ENCODE data around the gene TRIM41.
"Not testable (repeated sequence)": the region's sequence is repeated elsewhere in the genome, so short reads cannot be mapped to it uniquely, and the experiment has no call there.

Gene TRIM41

DNA sequence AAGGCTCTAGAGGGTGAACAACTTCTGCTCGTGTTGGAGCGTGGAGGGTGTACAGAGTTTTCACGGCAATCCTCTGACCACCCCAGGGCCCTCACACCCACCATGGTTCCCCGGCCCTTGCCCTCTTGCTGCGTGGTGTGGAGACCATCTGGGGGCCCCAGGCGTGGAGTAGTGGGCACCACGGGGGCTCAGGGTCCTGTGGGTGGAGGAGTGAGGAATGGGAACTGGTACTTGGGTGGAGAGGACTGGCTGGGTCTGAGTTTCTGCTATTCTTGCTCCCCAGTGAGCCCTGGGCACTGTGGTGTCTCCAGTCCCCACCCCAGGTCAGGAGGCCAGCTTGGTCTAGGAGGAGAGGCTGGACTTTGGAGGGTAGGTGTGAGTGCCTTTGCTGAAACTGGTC, 59.8 kb downstream of the TRIM41 start:
- Histone ChIP-seq H3K4me3 (ENCODE audit: low read depth, low read length, poor library complexity, severe bottlenecking) (no peak overlapping the region), H2AFZ (ENCODE audit: low read length) (no peak overlapping the region), H4K20me1 (ENCODE audit: insufficient read depth, low read length) (no peaks in the 10 kb centered on the region), H3K36me3 (ENCODE audit: insufficient read depth, low read length) (no peaks in the 10 kb centered on the region), H3F3A (ENCODE audit: insufficient read depth, low read length) (no peaks in the 10 kb centered on the region), H3K9ac (ENCODE audit: low read length) (no peak overlapping the region), H3K4me1 (ENCODE audit: insufficient read depth, low read length, severe bottlenecking) (peaks cover 8% of the 10 kb centered on the region), H3K4me2 (ENCODE audit: low read length) (no peak overlapping the region; the same call in 1 of the 2 replicates), H3K9me3 (ENCODE audit: low read length) (no peaks in the 10 kb centered on the region), H3K27ac (ENCODE audit: low read depth, low read length, poor library complexity, severe bottlenecking) (no peak overlapping the region), H3K79me2 (ENCODE audit: insufficient read depth, low read length) (no peaks in the 10 kb centered on the region), H3K27me3 (ENCODE audit: insufficient read depth, low read length) (no peaks in the 10 kb centered on the region; the same call in 1 of the 2 replicates), H3K9me2 (ENCODE audit: low read depth, low read length) (no peaks in the 10 kb centered on the region)
- no peak for TF ChIP-seq EZH2 (IDR thresholded peaks at IDR 0.05; ENCODE audit: borderline replicate concordance, low read length)
- TF ChIP-seq, protein P1, sequence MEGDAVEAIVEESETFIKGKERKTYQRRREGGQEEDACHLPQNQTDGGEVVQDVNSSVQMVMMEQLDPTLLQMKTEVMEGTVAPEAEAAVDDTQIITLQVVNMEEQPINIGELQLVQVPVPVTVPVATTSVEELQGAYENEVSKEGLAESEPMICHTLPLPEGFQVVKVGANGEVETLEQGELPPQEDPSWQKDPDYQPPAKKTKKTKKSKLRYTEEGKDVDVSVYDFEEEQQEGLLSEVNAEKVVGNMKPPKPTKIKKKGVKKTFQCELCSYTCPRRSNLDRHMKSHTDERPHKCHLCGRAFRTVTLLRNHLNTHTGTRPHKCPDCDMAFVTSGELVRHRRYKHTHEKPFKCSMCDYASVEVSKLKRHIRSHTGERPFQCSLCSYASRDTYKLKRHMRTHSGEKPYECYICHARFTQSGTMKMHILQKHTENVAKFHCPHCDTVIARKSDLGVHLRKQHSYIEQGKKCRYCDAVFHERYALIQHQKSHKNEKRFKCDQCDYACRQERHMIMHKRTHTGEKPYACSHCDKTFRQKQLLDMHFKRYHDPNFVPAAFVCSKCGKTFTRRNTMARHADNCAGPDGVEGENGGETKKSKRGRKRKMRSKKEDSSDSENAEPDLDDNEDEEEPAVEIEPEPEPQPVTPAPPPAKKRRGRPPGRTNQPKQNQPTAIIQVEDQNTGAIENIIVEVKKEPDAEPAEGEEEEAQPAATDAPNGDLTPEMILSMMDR (IDR thresholded peaks at IDR 0.05; ENCODE audit: low read length) = no peak

DNA sequence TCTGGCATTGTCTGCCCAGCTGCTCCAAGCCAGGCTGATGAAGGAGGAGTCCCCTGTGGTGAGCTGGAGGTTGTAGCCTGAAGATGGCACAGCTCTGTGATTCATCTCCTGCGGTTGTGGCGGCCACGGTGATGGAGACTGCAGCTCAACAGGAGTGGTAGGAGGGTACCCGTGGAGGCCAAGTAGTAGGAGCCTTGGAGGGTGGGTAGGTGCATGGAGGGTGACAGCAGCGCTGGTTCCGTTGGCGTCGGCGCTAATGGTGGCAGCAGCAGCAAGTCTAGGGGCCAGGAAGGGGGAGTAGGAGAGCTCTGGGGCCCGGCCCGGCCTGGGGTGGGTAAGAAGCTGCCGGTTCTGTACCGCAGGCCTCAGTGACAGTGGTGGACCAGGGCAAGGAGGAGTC, 60.3 kb downstream of the TRIM41 start:
- Histone ChIP-seq H3K36me3 (ENCODE audit: insufficient read depth, low read length) (no peaks in the 10 kb centered on the region), H3K4me3 (ENCODE audit: low read depth, low read length, poor library complexity, severe bottlenecking) (no peak overlapping the region), H3K9me2 (ENCODE audit: low read depth, low read length) (no peaks in the 10 kb centered on the region), H3K27ac (ENCODE audit: low read depth, low read length, poor library complexity, severe bottlenecking) (no peak overlapping the region), H3K27me3 (ENCODE audit: insufficient read depth, low read length) (no peaks in the 10 kb centered on the region; the same call in 1 of the 2 replicates), H3K9me3 (ENCODE audit: low read length) (no peaks in the 10 kb centered on the region), H3F3A (ENCODE audit: insufficient read depth, low read length) (no peaks in the 10 kb centered on the region), H3K4me2 (ENCODE audit: low read length) (no peak overlapping the region), H2AFZ (ENCODE audit: low read length) (no peak overlapping the region), H3K79me2 (ENCODE audit: insufficient read depth, low read length) (no peaks in the 10 kb centered on the region), H3K9ac (ENCODE audit: low read length) (no peak overlapping the region), H3K4me1 (ENCODE audit: insufficient read depth, low read length, severe bottlenecking) (peaks cover 8% of the 10 kb centered on the region), H4K20me1 (ENCODE audit: insufficient read depth, low read length) (no peaks in the 10 kb centered on the region)
- TF ChIP-seq, protein P1 (IDR thresholded peaks at IDR 0.05; ENCODE audit: low read length) = no peak

DNA sequence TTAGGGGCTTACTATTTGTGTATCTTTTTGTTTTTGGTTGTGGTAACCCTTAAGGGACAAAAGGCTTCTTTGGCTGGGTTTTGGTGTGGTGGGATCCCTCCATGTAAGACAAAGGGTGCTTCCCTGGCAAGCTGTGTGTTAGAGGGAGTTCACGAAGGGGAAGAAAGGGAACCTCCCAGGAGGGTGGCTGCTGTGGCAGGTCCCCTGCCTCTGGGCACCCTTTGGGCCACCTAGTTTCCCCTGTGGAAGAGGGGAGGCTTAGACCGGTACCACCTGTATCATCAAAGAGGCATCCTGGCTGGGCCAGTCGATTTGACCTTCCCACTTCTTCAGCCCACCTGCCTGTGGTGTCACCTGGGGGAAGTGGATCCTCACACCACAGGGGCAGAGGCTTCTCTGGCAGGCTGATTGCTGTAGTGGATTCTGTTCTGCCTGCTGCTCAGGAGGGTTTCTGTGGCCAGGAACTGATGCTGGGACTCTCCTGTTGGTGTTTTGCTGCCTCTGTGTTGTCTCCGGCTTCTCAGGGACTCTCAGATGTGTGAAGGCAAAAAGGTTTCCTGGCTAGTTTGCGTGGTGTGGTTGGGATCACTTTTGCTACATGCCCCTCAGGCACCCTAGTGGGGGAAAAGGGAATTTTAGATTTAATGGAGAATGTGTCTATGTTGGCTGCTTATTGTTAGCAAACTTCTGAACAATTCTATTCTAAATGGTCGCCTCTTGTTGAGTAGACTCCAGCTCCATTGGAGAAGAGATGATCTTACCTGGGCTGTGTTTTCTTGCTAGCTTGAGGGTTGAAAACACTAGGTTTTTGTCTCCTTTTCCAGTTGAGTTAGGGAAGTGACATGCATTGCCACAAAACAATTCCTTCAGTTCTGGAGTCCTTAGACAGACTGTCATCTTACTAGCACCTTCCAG, 61.0 kb downstream of the TRIM41 start:
- H3K4me1 ChIP-seq (ENCODE audit: insufficient read depth, low read length, severe bottlenecking); H4K20me1 ChIP-seq (ENCODE audit: insufficient read depth, low read length); H3F3A ChIP-seq (ENCODE audit: insufficient read depth, low read length); H3K9ac ChIP-seq (ENCODE audit: low read length); H3K9me2 ChIP-seq (ENCODE audit: low read depth, low read length); H3K9me3 ChIP-seq (ENCODE audit: low read length); H3K27me3 ChIP-seq (ENCODE audit: insufficient read depth, low read length); H3K79me2 ChIP-seq (ENCODE audit: insufficient read depth, low read length); H2AFZ ChIP-seq (ENCODE audit: low read length); H3K4me3 ChIP-seq (ENCODE audit: low read depth, low read length, poor library complexity, severe bottlenecking); H3K27ac ChIP-seq (ENCODE audit: low read depth, low read length, poor library complexity, severe bottlenecking); H3K36me3 ChIP-seq (ENCODE audit: insufficient read depth, low read length); H3K4me2 ChIP-seq (ENCODE audit: low read length): not testable (repeated sequence)

Data from OCI-LY1 (cell line).